H54 (cell line): Measurements from ENCODE around the gene NTRK1.
"Not testable (repeated sequence)": the region's sequence is repeated elsewhere in the genome, so short reads cannot be mapped to it uniquely, and the experiment has no call there.

ENCODE experiments used
- DNase-seq: peaks from one replicate; pipeline ENCODE4 v3.0.0; 2011; ENCODE audit warnings: low spot score, mixed read lengths; ENCODE audit not compliant: insufficient read length
- FAIRE-seq: peaks from 3 replicates; lab custom pipeline; 2011; peaks lifted over from hg19 to GRCh38; lab: Jason Lieb, UNC
- POLR2A ChIP-seq: IDR thresholded peaks from 2 replicates; pipeline ENCODE4 v1.6.1; 2011; ENCODE audit warnings: low read depth, mild to moderate bottlenecking, low read length

The NTRK1 gene

DNA sequence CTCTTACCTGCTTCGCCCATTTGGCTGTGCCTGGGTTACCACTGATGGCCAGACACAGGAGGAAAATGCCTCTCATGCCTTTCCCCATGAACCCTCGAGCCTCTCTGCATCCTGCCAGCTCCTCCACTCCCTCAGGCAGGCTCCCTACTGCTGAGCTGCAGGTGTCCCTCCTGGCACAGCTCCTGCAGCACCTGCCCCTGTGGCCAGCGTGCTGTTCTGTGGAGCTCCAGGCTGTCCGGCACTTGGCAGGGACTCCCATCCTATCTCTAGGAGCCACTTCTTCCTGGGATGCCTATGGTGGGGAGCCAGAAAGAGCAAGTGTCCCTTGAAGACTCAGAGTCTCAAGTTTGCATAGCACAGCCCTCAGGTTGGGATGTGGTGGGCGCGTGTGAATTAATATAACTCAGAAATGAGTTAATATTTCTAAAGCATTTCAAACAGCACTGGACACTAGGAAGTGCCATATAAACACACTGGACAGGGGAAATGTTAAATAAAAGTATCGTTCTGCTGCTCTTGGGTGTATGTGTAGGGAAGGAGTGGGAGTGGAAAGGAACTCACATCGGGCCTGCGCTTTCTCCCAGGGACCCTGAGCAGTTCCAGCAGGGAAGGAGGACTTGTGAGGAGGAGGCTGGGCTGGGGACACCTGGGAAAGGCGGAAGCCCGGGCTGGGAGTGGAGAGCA lies 62.5 kb downstream of the NTRK1 start:
- no peak for TF ChIP-seq POLR2A
- no peak for FAIRE-seq

GRCh38 chr1:156923670-156924477 lies 63.2 kb downstream of the NTRK1 start:
- TF ChIP-seq POLR2A, result no peak
- no peak for FAIRE-seq
- no peak for DNase-seq

More for the DNA sequence above, 62.5 kb downstream of the NTRK1 start:
- DNase-seq, result no peak

DNA sequence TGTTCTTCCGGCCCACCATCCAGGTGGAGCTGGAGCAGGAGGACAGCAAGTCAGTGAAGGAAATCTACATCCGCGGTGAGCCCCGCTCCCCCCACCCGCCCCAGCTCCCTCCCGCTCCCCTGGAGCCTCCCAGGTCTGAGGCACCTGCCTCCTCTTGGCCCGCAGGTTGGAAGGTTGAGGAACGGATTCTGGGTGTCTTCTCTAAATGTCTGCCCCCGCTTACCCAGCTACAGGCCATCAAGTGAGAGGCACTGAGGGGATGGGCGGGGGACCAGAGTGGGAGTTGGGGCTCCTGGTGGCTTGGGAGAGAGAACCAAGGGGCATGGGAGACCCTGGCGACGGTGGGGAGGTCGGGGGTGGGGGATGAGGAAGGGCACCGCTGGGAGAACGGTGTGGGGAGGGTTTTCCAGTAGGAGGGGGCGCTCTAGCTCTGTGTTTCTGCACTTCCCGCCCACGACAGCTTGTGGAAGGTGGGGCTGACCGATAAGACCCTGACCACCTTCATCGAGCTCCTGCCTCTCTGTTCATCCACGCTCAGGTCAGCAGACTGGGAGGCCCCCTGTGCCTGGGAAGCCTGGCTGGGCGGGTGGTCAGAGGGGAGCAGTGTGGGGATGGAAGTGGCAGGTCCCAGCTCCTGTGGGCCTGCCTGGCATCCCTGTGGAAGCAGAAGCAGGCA lies 64.0 kb downstream of the NTRK1 start:
- DNase-seq, result no peak
- no peak for FAIRE-seq
- no peak for TF ChIP-seq POLR2A

DNA sequence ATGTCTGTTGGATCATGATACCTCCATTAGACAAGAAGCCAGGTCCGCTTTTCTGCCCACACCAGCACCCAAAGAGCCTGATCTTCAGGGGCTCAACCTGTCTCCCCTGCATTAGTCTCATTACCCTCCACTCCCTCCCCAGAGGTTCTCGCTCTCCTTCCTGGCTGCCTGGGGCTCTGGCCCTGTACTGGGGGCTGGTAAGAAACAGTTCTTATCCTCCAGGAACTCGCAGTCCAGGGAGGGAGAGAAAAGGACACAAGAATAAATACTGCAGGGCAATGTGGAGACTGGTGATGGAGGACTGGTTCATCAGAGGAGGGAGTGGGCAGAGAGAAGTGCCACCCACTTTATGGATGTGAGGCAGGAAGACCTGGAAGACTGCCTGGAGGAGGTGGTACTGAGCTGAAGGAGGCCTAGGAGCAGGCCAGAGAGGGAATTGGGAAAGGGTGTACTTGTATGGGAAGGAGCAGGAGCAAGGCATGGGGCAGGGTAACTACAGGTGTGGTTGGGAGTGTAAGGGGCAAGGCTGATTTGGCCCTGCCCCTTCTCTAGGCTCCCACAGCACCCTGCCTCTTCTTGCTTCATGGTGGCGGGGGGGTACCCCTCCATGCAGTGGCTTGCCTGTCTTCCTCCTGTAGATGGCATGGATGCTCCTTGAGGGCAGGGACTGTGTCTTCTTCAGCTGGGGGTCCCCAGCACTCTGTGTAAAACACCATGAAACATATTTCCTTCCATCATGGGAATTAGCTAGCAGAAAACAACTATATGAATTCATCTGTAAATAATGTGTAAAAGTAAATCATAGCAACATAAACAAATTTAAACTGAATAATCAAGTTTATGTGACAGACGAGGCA lies 64.7 kb downstream of the NTRK1 start:
- FAIRE-seq, result no peak
- TF ChIP-seq POLR2A, result no peak
- DNase-seq, result no peak

DNA sequence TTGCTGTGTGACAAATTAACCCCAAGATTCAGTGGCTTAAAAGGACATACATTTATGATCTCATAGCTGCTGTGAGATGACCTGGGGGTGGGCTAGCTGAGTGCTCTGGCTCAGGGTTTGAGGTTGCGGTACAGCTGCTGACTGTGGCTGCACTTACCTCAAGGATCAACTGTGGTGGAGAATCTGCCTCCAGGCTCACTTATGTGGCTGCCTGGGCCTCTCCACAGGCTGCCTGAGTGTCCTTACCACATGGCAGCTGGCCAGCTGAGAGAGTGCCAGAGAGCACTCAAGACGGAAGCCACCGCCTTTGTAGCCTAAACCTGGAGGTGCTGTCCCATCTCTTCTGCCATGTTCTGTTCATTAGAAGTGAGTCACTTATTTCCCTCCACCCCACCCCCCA lies 65.5 kb downstream of the NTRK1 start:
- DNase-seq, result peak; percentile 84

DNA sequence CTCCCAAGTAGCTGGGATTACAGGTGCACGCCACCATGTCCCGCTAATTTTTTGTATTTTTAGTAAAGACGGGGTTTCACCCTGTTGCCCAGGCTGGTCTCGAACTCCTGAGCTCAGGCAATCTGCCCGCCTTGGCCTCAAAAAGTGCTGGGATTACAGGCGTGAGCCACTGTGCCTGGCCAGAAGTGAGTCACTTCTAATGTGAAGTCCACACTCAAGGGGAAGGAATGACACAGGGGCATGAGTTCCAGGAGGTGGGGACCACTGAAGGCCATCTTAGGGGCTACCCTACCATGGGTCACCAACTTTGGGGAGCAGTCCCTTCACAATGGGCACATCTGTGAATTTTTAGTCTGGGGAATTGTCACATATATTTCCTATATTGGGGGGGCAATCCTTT lies 66.0 kb downstream of the NTRK1 start:
- FAIRE-seq, result not testable (repeated sequence)
- DNase-seq, result peak; percentile 55

More for the DNA sequence above, 65.5 kb downstream of the NTRK1 start:
- peak; percentile 68 for FAIRE-seq
- TF ChIP-seq POLR2A, result no peak

DNA sequence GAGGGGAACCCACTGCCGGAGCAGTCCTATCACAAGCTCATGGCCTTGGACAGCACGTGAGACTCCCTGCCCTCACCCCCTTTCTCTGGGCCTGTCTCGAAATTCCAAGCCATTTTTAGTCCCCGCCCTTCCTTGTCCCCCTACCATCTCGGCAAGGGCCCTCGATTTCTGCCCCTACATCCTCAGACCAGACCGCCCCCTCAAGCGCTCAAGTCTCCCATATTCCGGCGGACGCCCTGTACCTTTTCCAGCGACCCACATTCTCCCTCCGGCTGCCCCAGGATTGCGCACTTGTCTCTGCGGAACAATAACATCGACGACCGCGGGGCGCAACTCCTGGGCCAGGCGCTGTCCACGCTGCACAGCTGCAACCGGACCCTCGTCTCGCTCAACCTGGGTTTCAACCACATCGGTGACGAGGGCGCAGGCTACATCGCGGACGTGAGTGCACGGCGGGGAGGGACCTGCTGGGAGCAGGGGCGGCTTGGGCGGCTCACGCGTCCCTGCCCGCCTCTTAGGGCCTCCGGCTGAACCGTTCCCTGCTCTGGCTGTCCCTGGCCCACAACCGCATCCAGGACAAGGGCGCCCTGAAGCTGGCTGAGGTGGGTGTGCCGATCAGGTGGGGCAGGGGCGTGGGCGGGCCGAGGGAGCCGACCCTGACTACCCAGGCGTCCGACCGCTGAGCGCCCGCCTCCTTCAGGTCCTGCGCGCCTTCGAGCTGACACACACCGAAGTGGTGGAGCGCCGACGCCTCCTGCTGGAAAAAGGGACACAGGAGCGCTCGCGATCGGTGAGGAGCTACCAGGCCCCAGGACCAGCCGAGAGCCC lies 66.8 kb downstream of the NTRK1 start:
- TF ChIP-seq POLR2A, result no peak
- no peak for FAIRE-seq

DNA sequence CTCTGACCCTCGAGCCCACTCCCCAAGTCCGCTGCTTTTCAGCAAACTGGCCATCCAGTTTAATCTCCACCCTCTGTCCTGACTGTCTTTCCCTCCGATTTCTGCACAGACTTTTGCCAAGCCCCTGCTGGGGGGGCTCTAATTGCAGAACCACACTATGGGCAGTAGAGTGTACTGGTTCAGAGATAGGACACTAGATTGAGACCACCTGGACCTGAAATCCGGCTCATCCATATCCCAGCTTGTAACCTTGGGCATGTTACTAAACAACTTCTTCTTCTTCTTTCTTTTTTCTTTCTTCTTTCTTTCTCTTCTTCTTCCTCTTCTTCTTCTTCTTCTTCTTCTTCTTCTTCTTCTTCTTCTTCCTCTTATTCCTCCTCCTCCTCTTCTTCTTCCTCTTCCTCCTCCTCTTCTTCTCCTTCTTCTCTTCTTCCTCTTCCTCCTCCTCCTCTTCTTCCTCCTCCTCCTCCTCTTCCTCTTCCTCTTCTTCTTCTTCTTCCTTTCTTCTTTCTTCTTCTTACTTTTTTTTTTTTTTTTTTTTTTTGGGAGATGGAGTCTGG lies 67.5 kb downstream of the NTRK1 start:
- DNase-seq (no peak), FAIRE-seq (no peak)
- TF ChIP-seq POLR2A, result no peak

More for the DNA sequence above, 66.8 kb downstream of the NTRK1 start:
- DNase-seq, result peak; percentile 85

DNA sequence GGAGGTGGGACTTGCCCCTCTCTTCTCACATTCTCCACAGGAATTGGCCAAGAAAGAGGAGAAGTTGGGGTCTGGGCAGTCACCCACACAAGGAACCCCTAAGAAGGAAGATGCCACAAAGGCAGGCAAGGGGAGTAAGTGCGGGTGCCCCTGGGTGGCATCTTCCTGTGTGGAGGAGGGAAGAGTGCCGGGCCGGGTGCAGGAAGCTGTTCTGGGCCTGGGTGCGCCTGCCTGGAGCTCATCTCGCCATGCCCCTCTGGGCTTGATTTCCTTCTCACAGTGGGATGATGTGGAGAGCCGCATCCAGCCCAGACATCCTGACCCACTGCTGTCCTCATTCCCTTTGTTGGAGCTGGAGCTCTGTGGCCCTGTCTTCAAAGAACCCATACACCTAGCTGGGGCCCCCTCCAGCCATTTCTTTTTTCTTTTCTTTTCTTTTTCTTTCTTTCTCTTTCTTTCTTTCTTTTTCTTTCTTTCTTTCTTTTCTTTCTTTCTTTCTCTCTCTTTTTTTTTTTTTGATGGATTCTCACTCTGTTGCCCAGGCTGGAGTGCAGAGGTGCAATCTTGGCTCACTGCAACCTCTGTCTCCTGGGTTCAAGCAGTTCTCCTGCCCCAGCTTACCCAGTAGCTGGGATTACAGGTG lies 69.1 kb downstream of the NTRK1 start:
- no peak for TF ChIP-seq POLR2A
- no peak for FAIRE-seq
- DNase-seq, result no peak

DNA sequence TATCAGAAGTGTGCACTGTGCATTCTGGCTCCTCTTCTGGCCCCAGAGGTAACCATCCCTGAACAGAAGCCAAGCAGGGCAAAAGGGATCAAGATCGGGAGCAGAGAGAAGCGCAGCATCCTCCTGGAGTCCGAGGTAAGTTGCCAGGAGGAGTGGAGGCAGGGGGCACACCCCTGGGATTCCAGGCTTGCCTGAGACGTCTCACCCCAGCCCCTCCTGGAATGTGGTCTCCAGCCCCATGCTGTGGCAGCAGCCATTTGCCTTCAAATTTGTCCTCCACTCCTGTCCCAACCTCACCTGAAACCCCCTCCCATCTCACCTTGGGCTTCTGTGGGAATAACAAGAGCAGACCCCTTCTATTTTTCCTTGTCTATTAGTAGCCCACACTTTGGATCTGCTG lies 69.8 kb downstream of the NTRK1 start:
- DNase-seq, result no peak
- no peak for TF ChIP-seq POLR2A

More for the DNA sequence above, 69.8 kb downstream of the NTRK1 start:
- no peak for FAIRE-seq
